Neural progenitor cell (in vitro differentiated cells): Measurements from ENCODE around the gene KRTAP29-1. TPM values are rescaled to one million over a fixed set of nuclear protein-coding genes. Genes with fewer than 3 reads are reported as not detected.

Experiments
- DNase-seq: peaks from one replicate; pipeline ENCODE4 v3.0.0-alpha.2; 2016; ENCODE audit warnings: low spot score
- H2AFZ ChIP-seq: fragments of 200-600 bp; sonication (generic); replicated peaks from 2 replicates; pipeline ENCODE4 v1.6.1; 2016; ENCODE audit warnings: antibody characterized with exemption
- H3F3A ChIP-seq: fragments of 200-600 bp; sonication (generic); 2 replicates; pipeline ENCODE4 v1.6.1; 2016; ENCODE audit warnings: antibody characterized with exemption, low read depth
- H3K27ac ChIP-seq: fragments of 200-600 bp; sonication (generic); 2 replicates; pipeline ENCODE4 v1.5.1; 2016; ENCODE audit warnings: mild to moderate bottlenecking
- H3K27me3 ChIP-seq: fragments of 200-600 bp; sonication (generic); 2 replicates; pipeline ENCODE4 v1.6.1; 2016; ENCODE audit warnings: mild to moderate bottlenecking, moderate library complexity
- H3K36me3 ChIP-seq: fragments of 200-600 bp; sonication (generic); 2 replicates; pipeline ENCODE4 v1.5.1; 2016
- H3K4me1 ChIP-seq: fragments of 200-600 bp; sonication (generic); 2 replicates; pipeline ENCODE4 v1.6.1; 2016; ENCODE audit warnings: mixed run types
- H3K4me2 ChIP-seq: fragments of 200-600 bp; sonication (generic); 2 replicates; pipeline ENCODE4 v1.6.1; 2016
- H3K4me3 ChIP-seq: fragments of 200-600 bp; sonication (generic); 2 replicates; pipeline ENCODE4 v1.5.1; 2016
- H3K79me2 ChIP-seq: fragments of 200-600 bp; sonication (generic); 2 replicates; pipeline ENCODE4 v1.6.1; 2016; ENCODE audit warnings: low read depth
- H3K9ac ChIP-seq: fragments of 200-600 bp; sonication (generic); 2 replicates; pipeline ENCODE4 v1.6.1; 2016
- H3K9me3 ChIP-seq: fragments of 200-600 bp; sonication (generic); 2 replicates; pipeline ENCODE4 v1.5.1; 2016; ENCODE audit warnings: low read depth
- H4K20me1 ChIP-seq: fragments of 200-600 bp; sonication (generic); 2 replicates; pipeline ENCODE4 v1.6.1; 2016; ENCODE audit warnings: low read depth
- H3K27ac Mint-ChIP-seq: 3 replicates; pipeline ENCODE4 v1.8.0; 2021; ENCODE audit warnings: mixed read lengths
- H3K27me3 Mint-ChIP-seq: 2 replicates; pipeline ENCODE4 v1.8.0; 2022; ENCODE audit warnings: low read depth, mild to moderate bottlenecking, inconsistent platforms, moderate library complexity, mixed read lengths; ENCODE audit not compliant: insufficient read depth
- H3K36me3 Mint-ChIP-seq: 3 replicates; pipeline ENCODE4 v1.8.0; 2021; ENCODE audit warnings: mixed read lengths
- H3K4me1 Mint-ChIP-seq: 3 replicates; pipeline ENCODE4 v1.8.0; 2021; ENCODE audit warnings: mixed read lengths
- H3K4me3 Mint-ChIP-seq: 3 replicates; pipeline ENCODE4 v1.8.0; 2021; ENCODE audit warnings: mild to moderate bottlenecking, moderate library complexity, mixed read lengths
- H3K9me3 Mint-ChIP-seq: 3 replicates; pipeline ENCODE4 v1.8.0; 2020; ENCODE audit warnings: mixed read lengths
- CTCF ChIP-seq: fragments of 200-600 bp; sonication (generic); IDR thresholded peaks from 2 replicates; pipeline ENCODE4 v1.5.1; 2017; ENCODE audit warnings: antibody characterized with exemption, mild to moderate bottlenecking
- EZH2 ChIP-seq: fragments of 200-600 bp; sonication (generic); IDR thresholded peaks from 2 replicates; pipeline ENCODE4 v1.6.1; 2017; ENCODE audit warnings: antibody characterized with exemption, mild to moderate bottlenecking, moderate library complexity
- EZH2phosphoT487 ChIP-seq: fragments of 200-600 bp; sonication (generic); IDR thresholded peaks from 2 replicates; pipeline ENCODE4 v1.6.1; 2017; ENCODE audit warnings: antibody characterized with exemption
- total RNA-seq: library from RNA; depleted of rRNA; stranded (reverse); fragments of >200 nt; gene quantifications from 2 replicates; pipeline ENCODE4 v1.2.3, GENCODE V29; 2015; ENCODE audit warnings: low replicate concordance

KRTAP29-1 gene
- total RNA-seq, 1 donor from 2014 or later: not detected

- Histone ChIP-seq H4K20me1 (no peaks in the 10 kb centered on the region), H3K4me3 (no peak within 1 kb of the TSS), H3K9ac (no peak within 1 kb of the TSS), H3K36me3 (no peaks in the 10 kb centered on the region), H3K79me2 (no peaks in the 10 kb centered on the region), H3K4me2 (no peak within 1 kb of the TSS), H3K27ac (no peak within 1 kb of the TSS), H3K4me1 (peaks cover 3% of the 10 kb centered on the region), H3K27me3 (no peaks in the 10 kb centered on the region), H3K9me3 (no peaks in the 10 kb centered on the region), H2AFZ (no peak within 1 kb of the TSS), H3F3A (no peaks in the 10 kb centered on the region)
- Mint-ChIP-seq H3K27ac (no peak within 1 kb of the TSS), H3K9me3 (no peaks in the 10 kb centered on the region), H3K4me3 (no peak within 1 kb of the TSS), H3K4me1 (no peaks in the 10 kb centered on the region), H3K36me3 (no peaks in the 10 kb centered on the region), H3K27me3 (peaks cover 2% of the 10 kb centered on the region)
- TF ChIP-seq CTCF: no peak
- no peak for TF ChIP-seq EZH2phosphoT487
- no peak for DNase-seq
These were observed 6.3 kb upstream of the KRTAP29-1 start, which contains the start of gene KRTAP16-1 for GRCh38 chr17:41308918-41309359. Gene KRTAP16-1, minus strand, starts transcription at chr17:41309309. Its CDS starts 56 bp downstream, at chr17:41309253.

GRCh38 chr17:41308251-41308917, 5.7 kb upstream of the KRTAP29-1 start:
- Histone ChIP-seq H3K27me3 (no peaks in the 10 kb centered on the region), H3K4me2 (no peak overlapping the region), H3K27ac (no peak overlapping the region), H3K36me3 (no peaks in the 10 kb centered on the region), H3F3A (no peaks in the 10 kb centered on the region), H3K9ac (no peak overlapping the region), H3K4me1 (peaks cover 3% of the 10 kb centered on the region), H3K9me3 (no peaks in the 10 kb centered on the region), H3K4me3 (no peak overlapping the region), H3K79me2 (no peaks in the 10 kb centered on the region), H4K20me1 (no peaks in the 10 kb centered on the region), H2AFZ (no peak overlapping the region)
- DNase-seq: no peak
- H3K9me3 Mint-ChIP-seq: no peaks in the 10 kb centered on the region
- H3K36me3 Mint-ChIP-seq: no peaks in the 10 kb centered on the region
- H3K27ac Mint-ChIP-seq: no peak overlapping the region
- TF ChIP-seq CTCF (no peak), EZH2 (no peak), EZH2phosphoT487 (no peak)
- no peak overlapping the region for H3K4me3 Mint-ChIP-seq
- no peaks in the 10 kb centered on the region for H3K4me1 Mint-ChIP-seq
- peaks cover 2% of the 10 kb centered on the region for H3K27me3 Mint-ChIP-seq

GRCh38 chr17:41307647-41308046, 5.0 kb upstream of the KRTAP29-1 start:
- Mint-ChIP-seq H3K27ac (no peak overlapping the region), H3K4me1 (no peaks in the 10 kb centered on the region), H3K36me3 (no peaks in the 10 kb centered on the region), H3K4me3 (no peak overlapping the region), H3K27me3 (peaks cover 2% of the 10 kb centered on the region), H3K9me3 (no peaks in the 10 kb centered on the region)
- Histone ChIP-seq H3F3A (no peaks in the 10 kb centered on the region), H3K36me3 (no peaks in the 10 kb centered on the region), H3K4me2 (no peak overlapping the region), H4K20me1 (no peaks in the 10 kb centered on the region), H3K9ac (no peak overlapping the region), H3K79me2 (no peaks in the 10 kb centered on the region), H3K27me3 (no peaks in the 10 kb centered on the region), H2AFZ (peak overlapping the region; percentile 5), H3K4me1 (peaks cover 3% of the 10 kb centered on the region), H3K9me3 (no peaks in the 10 kb centered on the region), H3K4me3 (no peak overlapping the region), H3K27ac (no peak overlapping the region)
- peak; percentile 17 for DNase-seq
- TF ChIP-seq EZH2phosphoT487: no peak
- TF ChIP-seq EZH2: no peak
- no peak for TF ChIP-seq CTCF
